K562 (cell line): ENCODE data around the gene PGBD1. TPM values are rescaled to one million over a fixed set of nuclear protein-coding genes. Genes with fewer than 3 reads are reported as not detected.

Experiments used
- ATAC-seq: fragments of 200-7000 bp; cut with Tn5 transposase; 3 replicates; pipeline ENCODE4 v1.9.1; 2020; ENCODE audit warnings: moderate library complexity
- BruUV-seq: library from RNA; stranded (reverse); fragments of 400-500 nt; replicated peaks from 2 replicates; lab custom pipeline; 2021; lab: Mats Ljungman, UMichigan
- CTCF ChIA-PET: fragments of 300-600 bp; formaldehyde crosslinking; extraction: SDS; loops from one replicate; lab custom pipeline; 2021; ENCODE audit warnings: low intra/inter-chr PET ratio; lab: Yijun Ruan, JAX
- POLR2A ChIA-PET: fragments of 300-600, 350-650 bp; sonication (Branson Sonifier 250); formaldehyde crosslinking; extraction: SDS; loops from one replicate; lab custom pipeline; 2021; ENCODE audit warnings: antibody characterized with exemption, inconsistent platforms; lab: Yijun Ruan, JAX
- DNase-seq, 4 experiments: peaks; one replicate each; pipeline versions ENCODE4 v3.0.0 to v3.0.0-alpha.2; 2011 to 2018; ENCODE audit warnings: low spot score in 3 of 4, mixed read lengths in 3 of 4; ENCODE audit errors: extremely low read depth in 1 of 4
- FAIRE-seq: peaks from 2 replicates; lab custom pipeline; 2011; peaks lifted over from hg19 to GRCh38; lab: Jason Lieb, UNC
- H2AFZ ChIP-seq: 2 replicates; pipeline ENCODE4 v1.6.0; 2011; ENCODE audit warnings: low read depth, low read length, control low read depth, inconsistent platforms
- H3K27ac ChIP-seq: fragments of 200-600 bp; 3 replicates; pipeline ENCODE4 v1.8.0; 2011; ENCODE audit warnings: low read depth, mild to moderate bottlenecking, control low read depth, inconsistent platforms, low read length, moderate library complexity, mixed read lengths; ENCODE audit errors: extremely low read depth
- H3K27me3 ChIP-seq, 2 experiments: fragments of 300-600 bp in 1 of 2; 2 replicates in 1 of 2; 3 replicates in 1 of 2; pipeline versions ENCODE4 v1.6.0 to v1.8.0; 2011; ENCODE audit warnings: inconsistent platforms in 2 of 2, low read length in 2 of 2, mild to moderate bottlenecking in 1 of 2, mixed read lengths in 1 of 2, moderate library complexity in 1 of 2; ENCODE audit not compliant: control insufficient read depth in 2 of 2, insufficient read depth in 2 of 2
- H3K36me3 ChIP-seq: fragments of 300-600 bp; 3 replicates; pipeline ENCODE4 v1.8.0; 2011; ENCODE audit warnings: mild to moderate bottlenecking, low read length, inconsistent platforms; ENCODE audit not compliant: control insufficient read depth, insufficient read depth
- H3K4me1 ChIP-seq, 2 experiments: fragments of 200-600 bp in 1 of 2; replicated peaks in 1 of 2; 2 replicates in 1 of 2; 3 replicates in 1 of 2; pipeline versions ENCODE4 v1.5.1 to v1.8.0; 2011; ENCODE audit warnings: inconsistent platforms in 2 of 2, low read length in 2 of 2, mild to moderate bottlenecking in 1 of 2, mixed read lengths in 1 of 2, moderate library complexity in 1 of 2; ENCODE audit not compliant: control insufficient read depth in 2 of 2, insufficient read depth in 2 of 2
- H3K4me2 ChIP-seq: 2 replicates; pipeline ENCODE4 v1.6.1; 2011; ENCODE audit warnings: low read length, control low read depth, inconsistent platforms, mixed read lengths; ENCODE audit not compliant: insufficient read depth
- H3K4me3 ChIP-seq: fragments of 200-600 bp; sonication (generic), shearing (Covaris generic); 2 replicates; pipeline ENCODE4 v1.5.1; 2016; ENCODE audit warnings: control low read depth, inconsistent platforms
- H3K79me2 ChIP-seq: fragments of 200-600 bp; 3 replicates; pipeline ENCODE4 v1.8.0; 2011; ENCODE audit warnings: low read length, inconsistent platforms; ENCODE audit not compliant: control insufficient read depth, insufficient read depth
- H3K9ac ChIP-seq, 2 experiments: 2 replicates each; pipeline versions ENCODE4 v1.6.0 to v1.6.1; 2011; ENCODE audit warnings: low read depth in 2 of 2, low read length in 2 of 2, control low read depth in 1 of 2, inconsistent platforms in 1 of 2, mild to moderate bottlenecking in 1 of 2, mixed read lengths in 1 of 2; ENCODE audit not compliant: insufficient read depth in 1 of 2
- H3K9me1 ChIP-seq: one replicate; pipeline ENCODE4 v1.6.0; 2011; ENCODE audit warnings: inconsistent platforms, mild to moderate bottlenecking, low read length, moderate library complexity; ENCODE audit not compliant: control insufficient read depth, insufficient read depth
- H3K9me3 ChIP-seq: replicated peaks from 2 replicates; pipeline ENCODE4 v1.5.1; 2011; ENCODE audit warnings: low read depth, low read length, inconsistent platforms; ENCODE audit not compliant: control insufficient read depth, insufficient read depth
- H4K20me1 ChIP-seq: replicated peaks from 2 replicates; pipeline ENCODE4 v1.6.1; 2011; ENCODE audit warnings: low read length, inconsistent platforms, mixed read lengths; ENCODE audit not compliant: control insufficient read depth, insufficient read depth
- ATF6 ChIP-seq: sonication (generic); formaldehyde crosslinking; IDR thresholded peaks from 2 replicates; pipeline ENCODE4 v1.4.0; 2020; ENCODE audit warnings: mild to moderate bottlenecking, missing genetic modification reagents
- CEBPB ChIP-seq: fragments of 450-650 bp; IDR thresholded peaks from 2 replicates; pipeline ENCODE4 v1.6.1; 2016; ENCODE audit warnings: missing genetic modification characterization, missing compliant biosample characterization
- CEBPG ChIP-seq, 3 experiments: fragments of 200-800 bp in 1 of 3; sonication (Bioruptor generic) in 1 of 3; sonication (generic) in 1 of 3; formaldehyde crosslinking in 1 of 3; IDR thresholded peaks in 2 of 3; conservative IDR thresholded peaks in 1 of 3; 2 replicates each; pipeline versions ENCODE4 v1.6.1 to v1.8.0; 2016 to 2022; ENCODE audit warnings: missing compliant biosample characterization in 2 of 3, missing genetic modification characterization in 2 of 3, mild to moderate bottlenecking in 1 of 3, missing genetic modification reagents in 1 of 3
- HDGF ChIP-seq: fragments of 450-650 bp; IDR thresholded peaks from 2 replicates; pipeline ENCODE4 v1.6.1; 2016
- KAT7 ChIP-seq: sonication (generic); formaldehyde crosslinking; IDR thresholded peaks from 2 replicates; pipeline ENCODE4 v1.8.0; 2022; ENCODE audit warnings: missing genetic modification reagents, mild to moderate bottlenecking, borderline replicate concordance
- MLLT1 ChIP-seq, 2 experiments: fragments of 450-650 bp; IDR thresholded peaks; 2 replicates each; pipeline ENCODE4 v1.6.1; 2016
- ZNF41 ChIP-seq: fragments of 250-450 bp; sonication (Bioruptor Pico); conservative IDR thresholded peaks from 2 replicates; pipeline ENCODE4 v1.4.0; 2020; ENCODE audit warnings: mild to moderate bottlenecking
- WGBS: fragments of 100-300 bp; shearing (Covaris generic); methylation state at CpG from one replicate; pipeline ENCODE4 v1.1.6; 2016; ENCODE audit warnings: low coverage, mixed read lengths; ENCODE audit not compliant: insufficient coverage; ENCODE audit errors: missing lambda C conversion rate; 5-methylcytosine and 5-hydroxymethylcytosine counted together
- in situ Hi-C: fragments of 300-500 bp; cut with MboI; formaldehyde crosslinking; loops from 4 replicates; pipeline ENCODE4 v1.15.0; 2018; ENCODE audit warnings: inconsistent platforms, mixed read lengths
- intact Hi-C: fragments of 100-400 bp; cut with micrococcal nuclease; formaldehyde crosslinking; loops from 2 replicates; pipeline ENCODE4 v1.14.2; 2022
- polyA plus RNA-seq, 8 experiments: library from polyadenylated mRNA; depleted of rRNA in 4 of 8; stranded (reverse) in 5 of 8; unstranded in 3 of 8; fragments of >200 nt; fragmentation: Nextera tagmentation in 2 of 8; fragmentation: Illumina TruSeq in 1 of 8; extraction: Ambion mirVana in 2 of 8; extraction: Trizol in 1 of 8; gene quantifications; 2 replicates each; pipeline versions ENCODE4 v1.2.1 to v1.2.3, GENCODE V29; 2011 to 2014; ENCODE audit warnings: inconsistent platforms in 1 of 8, missing spikeins in 1 of 8
- total RNA-seq, 7 experiments: library from RNA; depleted of rRNA in 6 of 7; stranded (reverse); fragments of >200 nt in 6 of 7; fragmentation: Illumina TruSeq in 2 of 7; extraction: Trizol in 2 of 7; gene quantifications; 2 replicates each; pipeline versions ENCODE4 v1.2.1 to v1.2.3, GENCODE V29; 2011 to 2021; ENCODE audit warnings: low replicate concordance in 1 of 7

Gene PGBD1
- total and polyA plus RNA-seq, 9 of the 15 experiments (the other 6 are each of a cell fraction or from before 2014, with no cell fraction given) = 3.3 to 9.0 (median 7.3) TPM

- H3K27ac ChIP-seq = no peak overlapping the region
- ChIA-PET POLR2A (interaction anchor here (1.0 to 1.1 kb wide), 2 partner anchors 8 to 16 kb away, joined by 3 read pairs; no protein-coding TSS in a partner anchor), CTCF (no interaction called here)
- FAIRE-seq (no peak), DNase-seq (no peak)
- WGBS = 19% methylated on average over 2 of the region's 2 CpGs
- no peak overlapping the region for H3K4me2 ChIP-seq
- intact Hi-C loops = no loop called here
- peak overlapping the region; percentile 27; the same call in 1 of the 2 replicates for H2AFZ ChIP-seq
- H3K4me1 ChIP-seq = peaks cover 11 to 23% of the 10 kb centered on the region in 2 experiments
- no peaks in the 10 kb centered on the region for H3K9me1 ChIP-seq
- BruUV-seq = no TSS peak
- H3K36me3 ChIP-seq = no peaks in the 10 kb centered on the region
- no peaks in the 10 kb centered on the region; the same call in 1 of the 2 replicates for H3K9me3 ChIP-seq
- H3K27me3 ChIP-seq = no peaks in the 10 kb centered on the region
- no peak overlapping the region for H3K4me3 ChIP-seq
- no peak overlapping the region for H3K9ac ChIP-seq
- H4K20me1 ChIP-seq = no peaks in the 10 kb centered on the region
- TF ChIP-seq ATF6 (CRISPR knock-in tag) = no peak
- TF ChIP-seq MLLT1 (IDR thresholded peaks at IDR 0.05) = no peak
- no peak for TF ChIP-seq ZNF41
- peak; percentile 53; the same call in 1 of the 2 replicates for TF ChIP-seq CEBPB (tag)
- no peak for TF ChIP-seq KAT7
- no peak for TF ChIP-seq HDGF
- no peak for TF ChIP-seq CEBPG (CRISPR knock-in tag; IDR thresholded peaks at IDR 0.05)
- TF ChIP-seq CEBPG (tag; conservative IDR thresholded peaks at IDR 0.05 in 1 of 2, IDR thresholded peaks at IDR 0.05 in 1 of 2) = 0 out of 4 replicates have a peak, but pooled peaks of 1 of the 2 experiments have one; percentile 19
- TF ChIP-seq, all 486 proteins: peak for 2
- no peak for ATAC-seq
- H3K79me2 ChIP-seq = peaks cover 20% of the 10 kb centered on the region
- in situ Hi-C loops = no loop called here
Observed at GRCh38 chr6:28263922-28264321, 17.4 kb upstream of the PGBD1 start.
